AG10803 (cell line): ENCODE results near the gene PDCD4.

ENCODE experiments used
- DNase-seq: peaks from one replicate; pipeline ENCODE4 v3.0.0; 2010; ENCODE audit warnings: low read depth
- H3K4me3 ChIP-seq: 2 replicates; pipeline ENCODE4 v1.5.1; 2011; ENCODE audit warnings: mild to moderate bottlenecking, low read length, control low read depth
- TF ChIP-seq, protein P1 (sequence below): conservative IDR thresholded peaks from 2 replicates; pipeline ENCODE4 v1.5.1; 2011; ENCODE audit warnings: mild to moderate bottlenecking, low read length, control low read depth, inconsistent platforms

Gene PDCD4

DNA sequence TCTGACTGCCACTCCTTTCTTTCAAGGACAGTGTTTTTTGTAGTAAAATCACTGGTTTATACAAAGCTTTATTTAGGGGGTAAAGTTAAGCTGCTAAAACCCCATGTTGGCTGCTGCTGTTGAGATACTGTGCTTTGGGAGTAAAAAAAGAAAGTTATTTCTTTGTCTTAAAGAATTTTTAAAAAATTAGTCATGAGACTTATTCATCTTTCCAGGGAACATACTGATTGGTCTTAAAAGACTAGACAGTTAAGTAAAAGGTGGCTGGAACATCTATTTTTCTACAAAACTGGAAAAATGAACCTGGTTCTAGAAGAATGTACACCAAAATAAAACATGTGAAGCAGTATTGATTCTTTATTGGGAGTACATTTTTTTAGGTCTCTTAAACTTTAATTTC lies 26.7 kb downstream of the PDCD4 start:
- TF ChIP-seq, protein P1, sequence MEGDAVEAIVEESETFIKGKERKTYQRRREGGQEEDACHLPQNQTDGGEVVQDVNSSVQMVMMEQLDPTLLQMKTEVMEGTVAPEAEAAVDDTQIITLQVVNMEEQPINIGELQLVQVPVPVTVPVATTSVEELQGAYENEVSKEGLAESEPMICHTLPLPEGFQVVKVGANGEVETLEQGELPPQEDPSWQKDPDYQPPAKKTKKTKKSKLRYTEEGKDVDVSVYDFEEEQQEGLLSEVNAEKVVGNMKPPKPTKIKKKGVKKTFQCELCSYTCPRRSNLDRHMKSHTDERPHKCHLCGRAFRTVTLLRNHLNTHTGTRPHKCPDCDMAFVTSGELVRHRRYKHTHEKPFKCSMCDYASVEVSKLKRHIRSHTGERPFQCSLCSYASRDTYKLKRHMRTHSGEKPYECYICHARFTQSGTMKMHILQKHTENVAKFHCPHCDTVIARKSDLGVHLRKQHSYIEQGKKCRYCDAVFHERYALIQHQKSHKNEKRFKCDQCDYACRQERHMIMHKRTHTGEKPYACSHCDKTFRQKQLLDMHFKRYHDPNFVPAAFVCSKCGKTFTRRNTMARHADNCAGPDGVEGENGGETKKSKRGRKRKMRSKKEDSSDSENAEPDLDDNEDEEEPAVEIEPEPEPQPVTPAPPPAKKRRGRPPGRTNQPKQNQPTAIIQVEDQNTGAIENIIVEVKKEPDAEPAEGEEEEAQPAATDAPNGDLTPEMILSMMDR: no peak
- no peak overlapping the region for H3K4me3 ChIP-seq
- no peak for DNase-seq

DNA sequence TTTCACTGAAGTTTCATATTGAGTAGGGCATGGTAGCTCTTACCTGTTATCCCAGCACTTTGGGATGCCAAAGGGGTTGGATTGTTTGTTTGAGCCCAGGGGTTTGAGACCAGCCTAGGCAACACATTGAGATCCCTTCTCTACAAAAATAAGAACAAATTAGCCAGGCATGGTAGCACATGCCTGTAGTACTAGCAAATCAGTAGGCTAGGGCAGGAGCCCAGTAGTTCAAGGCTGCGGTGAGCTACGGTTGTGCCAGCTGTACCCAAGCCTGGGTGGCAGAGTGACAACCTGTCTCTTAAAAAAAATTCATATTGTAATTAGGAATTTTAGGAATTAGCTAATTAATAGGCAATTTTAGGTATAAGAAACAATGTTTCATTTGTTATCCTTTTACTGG lies 29.3 kb downstream of the PDCD4 start:
- H3K4me3 ChIP-seq: no peak overlapping the region
- TF ChIP-seq, protein P1: no peak
- no peak for DNase-seq

DNA sequence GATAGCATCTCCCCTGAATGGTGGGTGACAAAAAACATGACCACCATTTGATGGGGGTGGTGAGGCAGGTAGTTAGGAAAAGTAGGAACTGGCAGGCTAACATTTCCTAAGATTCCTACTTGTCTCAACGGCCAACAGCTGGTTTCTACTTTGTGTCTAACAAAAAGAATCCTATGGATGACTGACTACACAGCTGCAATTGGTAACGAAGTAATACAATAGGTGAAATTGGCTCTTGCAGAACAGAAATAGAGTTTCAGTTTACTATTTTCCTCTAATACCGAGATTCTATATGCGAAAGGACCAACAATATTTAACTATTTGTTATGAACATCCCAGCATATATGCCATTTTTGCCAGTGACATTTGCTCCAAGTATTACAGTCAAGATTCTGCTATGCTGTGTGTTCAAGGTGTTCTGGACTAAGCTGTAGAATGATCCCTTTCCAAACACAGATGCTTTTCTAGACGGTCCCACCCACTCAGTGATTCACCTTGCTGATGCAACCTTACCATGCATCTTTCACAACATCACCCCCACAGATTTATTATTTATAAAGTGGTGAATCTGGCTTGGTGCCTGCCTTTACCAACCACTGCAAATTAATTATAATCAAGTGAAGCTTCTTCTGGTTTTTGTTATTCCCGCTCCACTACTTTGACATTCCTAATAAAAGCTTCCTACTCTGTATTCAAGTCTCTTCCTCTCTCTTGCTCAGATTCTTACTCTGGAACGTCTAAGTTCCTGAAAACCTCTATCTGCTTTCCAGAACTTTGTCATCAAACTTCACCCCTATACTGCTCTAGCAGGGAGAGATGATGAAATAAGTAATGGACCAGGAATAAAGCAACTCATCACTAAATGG lies 30.5 kb downstream of the PDCD4 start:
- DNase-seq: peak; percentile 79
- TF ChIP-seq, protein P1: no peak
- H3K4me3 ChIP-seq: no peak overlapping the region

DNA sequence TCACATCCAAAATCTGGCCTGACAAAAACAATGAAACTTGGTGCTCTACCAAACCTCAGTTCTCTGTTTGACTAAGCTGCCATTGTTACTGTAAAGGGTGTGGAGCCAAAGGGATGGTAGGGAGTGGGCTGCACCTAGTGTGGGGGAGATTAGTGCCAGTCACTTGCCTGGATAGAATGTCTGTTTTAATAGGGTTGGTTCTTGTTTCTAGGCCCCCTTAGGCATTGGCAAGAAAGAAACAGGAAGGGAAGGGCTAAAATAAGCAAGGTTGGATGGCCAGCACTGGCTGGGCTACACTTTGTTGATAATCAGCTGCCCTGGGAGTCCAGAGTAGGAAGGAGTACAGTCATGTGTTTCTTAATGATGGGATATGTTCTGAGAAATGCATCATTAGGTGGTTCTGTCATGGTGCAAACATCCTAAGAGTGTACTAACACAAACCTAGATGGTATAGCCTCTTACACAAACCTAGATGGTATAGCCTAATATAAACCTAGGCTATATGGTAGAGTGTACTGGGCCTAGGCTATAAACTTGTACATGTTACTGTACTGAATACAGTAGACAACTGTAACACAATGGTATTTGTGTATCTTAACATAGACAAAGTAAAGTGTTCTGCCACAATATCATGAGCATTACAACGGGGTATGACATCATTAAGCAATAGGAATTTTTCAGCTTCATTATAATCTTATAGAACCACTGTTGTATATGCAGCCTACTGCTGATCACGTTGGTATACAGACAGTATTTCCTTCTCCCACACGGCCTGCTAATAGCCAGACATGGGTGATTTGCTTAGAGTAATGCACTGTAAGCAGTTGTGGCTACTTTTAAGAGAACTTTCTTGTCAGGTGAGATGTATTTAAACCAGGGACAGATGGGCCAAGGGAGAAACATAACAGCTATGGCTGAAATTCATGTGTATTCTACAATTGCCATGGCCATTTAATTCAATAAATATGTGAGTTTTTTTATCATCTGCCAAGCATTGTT lies 31.9 kb downstream of the PDCD4 start:
- TF ChIP-seq, protein P1: no peak
- DNase-seq: no peak
- no peak overlapping the region for H3K4me3 ChIP-seq

DNA sequence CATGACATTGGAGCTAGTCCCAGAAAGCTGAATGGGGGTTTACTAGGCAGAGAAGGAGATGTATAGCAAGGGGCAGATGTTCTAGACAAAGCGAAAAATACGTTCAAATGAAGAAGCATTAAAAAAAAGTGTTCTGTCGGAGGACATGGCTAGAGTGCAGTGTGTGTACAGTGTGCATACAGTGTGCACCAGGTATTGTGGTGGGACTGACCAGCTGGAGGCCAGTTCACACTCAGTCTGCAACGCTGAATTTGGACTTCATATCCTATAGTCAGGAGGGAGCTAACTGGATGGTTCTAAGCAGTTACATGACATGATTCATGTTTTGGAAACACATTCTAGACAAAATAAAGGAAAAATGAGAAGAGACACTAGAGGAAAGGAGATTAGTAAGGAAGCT lies 38.4 kb downstream of the PDCD4 start:
- H3K4me3 ChIP-seq: no peak overlapping the region
- TF ChIP-seq, protein P1: no peak
- no peak for DNase-seq

DNA sequence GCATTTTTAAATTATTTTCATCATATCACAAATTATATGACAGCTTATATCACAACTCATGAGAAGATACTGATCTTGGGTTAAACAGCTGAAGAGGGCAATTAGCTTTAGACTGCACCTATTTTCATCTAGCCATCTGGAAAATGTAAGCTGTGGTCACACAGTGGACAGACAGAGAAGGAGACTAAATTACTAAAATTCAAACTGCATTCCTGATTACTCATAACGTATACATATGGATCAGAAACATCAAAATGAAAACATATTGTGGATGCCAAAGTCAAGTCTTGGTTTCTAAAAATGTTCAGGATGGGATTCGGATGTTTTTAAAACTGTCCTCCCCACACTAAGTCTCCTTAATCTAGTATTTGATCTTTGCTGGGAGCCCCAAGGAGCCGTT lies 40.6 kb downstream of the PDCD4 start:
- no peak overlapping the region for H3K4me3 ChIP-seq
- TF ChIP-seq, protein P1: no peak
- DNase-seq: peak; percentile 76
